ENCODE results near the gene UNC5B.

- no peak for TF ChIP-seq CTCF (IDR thresholded peaks at IDR 0.05 in 8 of 11, conservative IDR thresholded peaks at IDR 0.05 in 3 of 11)
- TF ChIP-seq POLR2AphosphoS5 (IDR thresholded peaks at IDR 0.05) = no peak
Observed at GRCh38 chr10:71295641-71296040, 83.3 kb downstream of the UNC5B start.
